D721Med (cell line): ENCODE measurements around the gene MIER3.

Source experiments
- DNase-seq: peaks from one replicate; pipeline ENCODE4 v3.0.0; 2011; ENCODE audit warnings: low spot score; ENCODE audit not compliant: insufficient read length
- FAIRE-seq: peaks from 2 replicates; lab custom pipeline; 2011; peaks lifted over from hg19 to GRCh38; lab: Jason Lieb, UNC
- TF ChIP-seq, protein P1 (sequence below): IDR thresholded peaks from 2 replicates; pipeline ENCODE4 v1.5.1; 2012; ENCODE audit warnings: mild to moderate bottlenecking, control low read depth; ENCODE audit not compliant: insufficient read depth; ENCODE audit errors: missing control alignments

Gene MIER3

DNA sequence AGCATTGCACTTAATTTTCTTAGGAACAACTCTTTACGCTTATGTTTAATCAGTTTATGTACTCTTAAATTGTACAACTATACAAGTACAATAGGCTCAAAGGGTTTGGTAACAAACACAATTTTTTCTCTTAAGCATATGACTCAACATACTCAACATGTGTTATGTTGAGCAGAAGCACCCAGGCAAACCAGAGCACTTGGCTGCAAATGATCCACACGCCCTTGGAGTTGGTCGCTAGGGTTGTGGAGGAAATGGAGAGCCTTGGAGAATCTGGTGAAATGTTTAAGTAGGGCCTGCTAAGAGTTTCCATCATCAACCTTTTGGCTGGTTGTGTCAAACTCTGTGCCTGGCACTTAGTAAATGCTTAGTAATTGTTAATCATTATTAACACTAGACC lies 25.1 kb upstream of the MIER3 start:
- FAIRE-seq, result no peak

DNA sequence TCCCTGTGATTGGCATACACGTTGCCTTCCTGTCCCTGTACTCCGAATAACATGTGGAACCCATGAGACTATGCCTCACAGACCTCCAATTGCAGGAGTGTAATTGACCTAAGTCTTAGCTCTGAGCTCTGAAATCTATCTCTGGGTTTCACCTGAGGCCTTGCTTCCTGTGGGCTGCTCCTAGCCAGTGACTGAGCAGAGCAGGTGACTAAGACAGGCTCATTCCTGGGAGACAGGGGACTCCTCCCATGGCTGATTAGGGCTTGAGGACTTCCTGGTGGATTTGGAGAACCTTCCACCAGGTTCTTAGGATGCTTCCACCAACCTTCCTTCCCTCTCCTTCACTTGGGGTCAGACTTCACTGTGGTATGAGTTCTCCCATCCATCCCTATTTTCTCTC lies 22.3 kb upstream of the MIER3 start:
- DNase-seq, result no peak
- no peak for FAIRE-seq
- TF ChIP-seq, protein P1, sequence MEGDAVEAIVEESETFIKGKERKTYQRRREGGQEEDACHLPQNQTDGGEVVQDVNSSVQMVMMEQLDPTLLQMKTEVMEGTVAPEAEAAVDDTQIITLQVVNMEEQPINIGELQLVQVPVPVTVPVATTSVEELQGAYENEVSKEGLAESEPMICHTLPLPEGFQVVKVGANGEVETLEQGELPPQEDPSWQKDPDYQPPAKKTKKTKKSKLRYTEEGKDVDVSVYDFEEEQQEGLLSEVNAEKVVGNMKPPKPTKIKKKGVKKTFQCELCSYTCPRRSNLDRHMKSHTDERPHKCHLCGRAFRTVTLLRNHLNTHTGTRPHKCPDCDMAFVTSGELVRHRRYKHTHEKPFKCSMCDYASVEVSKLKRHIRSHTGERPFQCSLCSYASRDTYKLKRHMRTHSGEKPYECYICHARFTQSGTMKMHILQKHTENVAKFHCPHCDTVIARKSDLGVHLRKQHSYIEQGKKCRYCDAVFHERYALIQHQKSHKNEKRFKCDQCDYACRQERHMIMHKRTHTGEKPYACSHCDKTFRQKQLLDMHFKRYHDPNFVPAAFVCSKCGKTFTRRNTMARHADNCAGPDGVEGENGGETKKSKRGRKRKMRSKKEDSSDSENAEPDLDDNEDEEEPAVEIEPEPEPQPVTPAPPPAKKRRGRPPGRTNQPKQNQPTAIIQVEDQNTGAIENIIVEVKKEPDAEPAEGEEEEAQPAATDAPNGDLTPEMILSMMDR, result no peak

More for the DNA sequence above, 25.1 kb upstream of the MIER3 start:
- TF ChIP-seq, protein P1, result no peak
- DNase-seq, result no peak

DNA sequence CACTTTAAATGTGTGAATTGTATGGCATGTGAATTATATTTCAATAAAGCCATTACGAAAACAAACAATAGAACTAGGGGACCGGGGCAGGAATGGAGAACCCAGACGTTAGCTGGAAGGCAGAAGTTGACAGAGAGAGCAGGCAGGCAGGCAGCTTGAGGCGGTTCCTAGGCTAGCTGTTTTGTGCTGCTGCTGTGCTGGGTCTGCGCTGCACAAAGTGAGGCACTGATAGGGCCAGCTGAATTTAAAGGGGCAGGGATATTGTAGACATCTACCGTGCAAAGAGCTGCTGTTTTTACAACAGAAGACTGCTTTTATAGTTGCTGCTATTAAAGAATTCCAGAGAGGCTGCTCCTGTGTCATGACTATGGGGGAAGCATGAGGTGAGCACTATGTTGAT lies 21.6 kb upstream of the MIER3 start:
- no peak for DNase-seq
- FAIRE-seq, result no peak
- TF ChIP-seq, protein P1, result no peak

DNA sequence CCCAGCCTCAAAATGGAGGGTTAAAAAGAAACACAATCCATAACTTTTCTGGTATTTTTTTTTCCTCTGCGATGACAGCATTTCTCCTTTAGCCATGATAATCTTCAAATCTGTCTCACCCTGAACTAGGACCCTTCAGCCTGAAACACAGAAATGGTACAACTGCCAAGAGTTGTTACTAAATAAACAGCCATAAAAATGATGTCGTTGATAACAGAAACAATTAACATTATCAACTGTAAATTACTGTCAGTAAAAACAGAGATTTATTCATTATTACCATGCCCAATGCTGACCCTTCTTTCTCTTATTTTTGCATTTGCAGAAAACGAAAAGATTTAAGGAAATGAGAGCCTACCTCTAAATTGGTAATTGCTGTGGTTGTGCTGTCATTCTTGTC lies 19.4 kb upstream of the MIER3 start:
- TF ChIP-seq, protein P1, result no peak
- FAIRE-seq, result no peak
- no peak for DNase-seq

DNA sequence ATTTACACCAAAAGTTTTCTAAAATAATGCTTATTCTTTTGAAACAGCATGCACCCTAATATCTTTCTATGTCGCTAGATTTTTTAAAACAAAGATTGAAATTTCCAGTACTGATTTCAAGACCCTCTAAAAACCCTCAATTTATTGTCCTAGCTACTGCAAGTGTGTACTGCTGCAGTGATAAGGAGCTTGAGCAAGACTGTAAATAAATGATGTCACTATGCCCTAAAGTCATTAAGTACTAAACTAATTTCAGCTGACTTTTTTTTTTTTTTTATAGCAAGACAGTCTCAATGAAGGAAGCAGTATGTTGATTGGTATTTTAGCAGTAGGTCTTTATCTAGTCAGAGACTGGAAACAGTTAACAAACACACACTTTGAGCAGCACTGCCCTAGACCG lies 12.2 kb upstream of the MIER3 start:
- FAIRE-seq, result no peak
- TF ChIP-seq, protein P1, result no peak

DNA sequence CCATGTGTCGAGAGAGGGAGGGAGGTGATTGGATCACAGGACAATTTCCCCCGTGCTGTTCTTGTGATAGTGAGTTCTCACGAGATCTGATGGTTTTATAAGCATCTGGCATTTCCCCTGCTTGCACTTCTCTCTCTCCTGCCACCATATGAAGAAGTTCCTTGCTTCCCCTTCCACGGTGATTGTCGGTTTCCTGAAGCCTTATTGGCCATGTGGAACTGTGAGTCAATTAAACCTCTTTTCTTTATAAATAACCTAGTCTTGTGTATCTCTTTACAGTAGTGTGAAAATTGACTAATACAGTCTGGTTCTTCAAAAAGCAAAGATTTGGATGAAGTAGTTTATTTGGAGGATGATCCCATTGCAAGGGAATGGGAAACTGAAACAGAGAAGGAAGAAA lies 11.3 kb upstream of the MIER3 start:
- TF ChIP-seq, protein P1, result no peak
- FAIRE-seq (no peak), DNase-seq (no peak)

More for the DNA sequence above, 12.2 kb upstream of the MIER3 start:
- no peak for DNase-seq

DNA sequence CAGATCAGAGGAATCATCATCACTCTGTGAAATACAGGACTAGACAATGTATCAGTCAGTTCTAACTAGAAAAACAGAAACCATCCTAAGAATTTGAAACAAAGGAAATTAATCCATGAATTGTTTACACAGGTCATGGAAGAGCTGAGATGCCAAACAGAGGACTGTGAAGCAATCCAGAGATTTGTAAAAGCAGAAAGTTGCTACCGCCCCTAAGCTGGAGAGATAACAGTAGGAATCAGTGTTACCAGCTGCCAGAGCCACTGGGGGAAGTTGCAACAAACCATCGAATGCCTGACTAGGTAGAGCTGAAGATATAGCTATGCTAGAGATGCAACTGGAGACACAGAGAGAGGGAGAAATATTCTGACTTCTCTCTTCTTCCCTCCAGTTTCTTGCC lies 10.4 kb upstream of the MIER3 start:
- DNase-seq, result no peak
- TF ChIP-seq, protein P1, result no peak
- FAIRE-seq, result no peak
